ENCODE measurements around the gene USO1.
"Not testable (repeated sequence)": the region's sequence is repeated elsewhere in the genome, so short reads cannot be mapped to it uniquely, and the experiment has no call there.

DNA sequence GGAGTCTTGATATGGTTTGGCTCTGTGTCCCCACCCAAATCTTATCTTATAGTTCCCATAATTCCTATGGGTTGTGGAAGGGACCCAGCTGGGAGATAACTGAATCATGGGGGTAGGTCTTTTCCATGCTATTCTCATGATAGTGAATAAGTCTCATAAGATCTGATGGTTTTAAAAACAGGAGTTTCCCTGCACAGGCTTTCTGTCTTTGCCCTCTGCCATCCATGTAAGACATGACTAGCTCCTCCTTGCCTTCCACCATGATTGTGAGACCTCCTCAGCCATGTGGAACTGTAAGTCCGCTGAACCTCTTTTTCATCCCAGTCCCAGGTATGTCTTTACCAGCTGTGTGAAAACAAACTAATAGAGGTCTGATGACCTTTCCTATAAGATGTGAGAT, 37.3 kb upstream of the USO1 start:
- not testable (repeated sequence) for TF ChIP-seq EZH2phosphoT487 (IDR thresholded peaks at IDR 0.05; ENCODE audit: insufficient read depth, low read depth); EZH2 (IDR thresholded peaks at IDR 0.05; ENCODE audit: insufficient read depth, poor library complexity, severe bottlenecking)
